ENCODE data around the gene CA10. TPM values are rescaled to one million over a fixed set of nuclear protein-coding genes. Genes with fewer than 3 reads are reported as not detected.

Gene CA10
- total RNA-seq, 1 experiment from 2014 or later = not detected

DNA sequence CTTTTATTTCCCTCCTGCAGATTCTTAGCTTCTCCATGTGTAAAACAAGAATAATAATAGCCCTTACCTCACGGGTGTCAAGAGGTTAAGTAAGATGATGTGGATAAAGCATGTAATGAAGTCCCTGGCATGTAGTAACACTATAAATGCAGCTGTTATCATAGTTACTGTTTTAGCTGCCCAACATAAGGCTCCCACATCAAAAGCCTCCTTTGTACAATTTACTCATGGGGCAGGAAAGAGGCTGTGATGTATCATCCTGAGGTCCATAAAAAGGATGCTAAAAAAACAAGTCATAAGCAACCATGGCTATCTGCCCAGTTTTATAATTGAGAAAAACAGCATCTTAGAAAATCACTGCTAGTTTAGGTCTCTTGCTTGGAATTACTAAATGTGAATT is 339.7 kb downstream of the CA10 start:
- H3K36me3 Mint-ChIP-seq (ENCODE audit: insufficient read depth, unreplicated experiment) = no peaks in the 10 kb centered on the region
- TF ChIP-seq, protein P1, sequence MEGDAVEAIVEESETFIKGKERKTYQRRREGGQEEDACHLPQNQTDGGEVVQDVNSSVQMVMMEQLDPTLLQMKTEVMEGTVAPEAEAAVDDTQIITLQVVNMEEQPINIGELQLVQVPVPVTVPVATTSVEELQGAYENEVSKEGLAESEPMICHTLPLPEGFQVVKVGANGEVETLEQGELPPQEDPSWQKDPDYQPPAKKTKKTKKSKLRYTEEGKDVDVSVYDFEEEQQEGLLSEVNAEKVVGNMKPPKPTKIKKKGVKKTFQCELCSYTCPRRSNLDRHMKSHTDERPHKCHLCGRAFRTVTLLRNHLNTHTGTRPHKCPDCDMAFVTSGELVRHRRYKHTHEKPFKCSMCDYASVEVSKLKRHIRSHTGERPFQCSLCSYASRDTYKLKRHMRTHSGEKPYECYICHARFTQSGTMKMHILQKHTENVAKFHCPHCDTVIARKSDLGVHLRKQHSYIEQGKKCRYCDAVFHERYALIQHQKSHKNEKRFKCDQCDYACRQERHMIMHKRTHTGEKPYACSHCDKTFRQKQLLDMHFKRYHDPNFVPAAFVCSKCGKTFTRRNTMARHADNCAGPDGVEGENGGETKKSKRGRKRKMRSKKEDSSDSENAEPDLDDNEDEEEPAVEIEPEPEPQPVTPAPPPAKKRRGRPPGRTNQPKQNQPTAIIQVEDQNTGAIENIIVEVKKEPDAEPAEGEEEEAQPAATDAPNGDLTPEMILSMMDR (IDR thresholded peaks at IDR 0.05; ENCODE audit: insufficient read depth in 1 of 2, low read depth in 1 of 2, low read length in 1 of 2, severe bottlenecking in 1 of 2, unreplicated experiment in 1 of 2) = no peak
- Histone ChIP-seq H3K27me3 (replicated peaks; ENCODE audit: control insufficient read depth, insufficient read depth, low read length) (peaks cover 1% of the 10 kb centered on the region; the same call in 1 of the 2 replicates), H3K36me3 (ENCODE audit: control insufficient read depth, insufficient read depth, low read length) (no peaks in the 10 kb centered on the region), H3K4me1 (no peaks in the 10 kb centered on the region), H3K9me3 (no peaks in the 10 kb centered on the region), H3K4me3 (ENCODE audit: low read depth, low read length) (no peak overlapping the region)
- POLR2A ChIA-PET = no interaction called here
- BruUV-seq (replicated peaks) = no TSS peak
- CTCF ChIA-PET = no interaction called here
- H3K27me3 Mint-ChIP-seq (ENCODE audit: insufficient read depth, unreplicated experiment) = peaks cover 16% of the 10 kb centered on the region
- no peak overlapping the region for H3K4me3 Mint-ChIP-seq (ENCODE audit: unreplicated experiment)
- DNase-seq = no peak
- intact Hi-C loops (cut with micrococcal nuclease; ENCODE audit: unreplicated experiment) = no loop called here
- H3K27ac Mint-ChIP-seq (ENCODE audit: unreplicated experiment) = no peak overlapping the region
- H3K4me1 Mint-ChIP-seq (ENCODE audit: low read depth, unreplicated experiment) = no peaks in the 10 kb centered on the region
- no peaks in the 10 kb centered on the region for H3K9me3 Mint-ChIP-seq (ENCODE audit: unreplicated experiment)

DNA sequence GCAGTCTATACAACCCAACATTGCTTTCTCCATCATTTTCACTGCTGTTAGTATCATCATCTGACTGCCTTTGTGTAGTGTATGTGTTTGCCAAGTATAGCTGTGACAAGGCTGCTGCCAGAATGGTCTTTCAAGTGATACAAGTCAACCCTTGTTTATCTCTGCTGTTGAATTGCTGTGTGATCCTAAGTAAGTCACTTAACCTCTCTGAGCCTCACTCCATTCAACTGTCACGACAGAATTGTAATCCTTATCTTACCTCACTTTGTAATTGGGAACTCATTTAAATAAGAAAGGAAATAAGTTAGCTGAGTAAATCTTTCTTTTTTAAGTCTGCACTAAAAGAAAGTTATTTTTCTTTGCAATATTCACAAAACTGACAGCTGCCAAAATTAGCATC is 340.6 kb downstream of the CA10 start:
- no peak overlapping the region for H3K4me3 ChIP-seq (ENCODE audit: low read depth, low read length)
- TF ChIP-seq, protein P1 (IDR thresholded peaks at IDR 0.05; ENCODE audit: insufficient read depth in 1 of 2, low read depth in 1 of 2, low read length in 1 of 2, severe bottlenecking in 1 of 2, unreplicated experiment in 1 of 2) = no peak
- H3K4me1 ChIP-seq = no peaks in the 10 kb centered on the region
- H3K27me3 ChIP-seq (replicated peaks; ENCODE audit: control insufficient read depth, insufficient read depth, low read length) = peaks cover 1% of the 10 kb centered on the region; the same call in 1 of the 2 replicates
- POLR2A ChIA-PET = no interaction called here
- Mint-ChIP-seq H3K36me3 (ENCODE audit: insufficient read depth, unreplicated experiment) (no peaks in the 10 kb centered on the region), H3K4me3 (ENCODE audit: unreplicated experiment) (no peak overlapping the region), H3K27ac (ENCODE audit: unreplicated experiment) (no peak overlapping the region), H3K9me3 (ENCODE audit: unreplicated experiment) (no peaks in the 10 kb centered on the region), H3K27me3 (ENCODE audit: insufficient read depth, unreplicated experiment) (peaks cover 15% of the 10 kb centered on the region), H3K4me1 (ENCODE audit: low read depth, unreplicated experiment) (no peaks in the 10 kb centered on the region)
- H3K9me3 ChIP-seq = no peaks in the 10 kb centered on the region
- no peaks in the 10 kb centered on the region for H3K36me3 ChIP-seq (ENCODE audit: control insufficient read depth, insufficient read depth, low read length)
- BruUV-seq (replicated peaks) = no TSS peak
- CTCF ChIA-PET = no interaction called here
- DNase-seq = no peak
- intact Hi-C loops (cut with micrococcal nuclease; ENCODE audit: unreplicated experiment) = no loop called here

- Histone ChIP-seq H3K9me3 (no peaks in the 10 kb centered on the region), H3K27me3 (replicated peaks; ENCODE audit: control insufficient read depth, insufficient read depth, low read length) (peaks cover 1% of the 10 kb centered on the region; the same call in 1 of the 2 replicates), H3K4me3 (ENCODE audit: low read depth, low read length) (no peak overlapping the region), H3K36me3 (ENCODE audit: control insufficient read depth, insufficient read depth, low read length) (no peaks in the 10 kb centered on the region), H3K4me1 (no peaks in the 10 kb centered on the region)
- DNase-seq = no peak
- TF ChIP-seq, protein P1 (IDR thresholded peaks at IDR 0.05; ENCODE audit: insufficient read depth in 1 of 2, low read depth in 1 of 2, low read length in 1 of 2, severe bottlenecking in 1 of 2, unreplicated experiment in 1 of 2) = no peak
- Mint-ChIP-seq H3K27ac (ENCODE audit: unreplicated experiment) (no peak overlapping the region), H3K4me1 (ENCODE audit: low read depth, unreplicated experiment) (no peaks in the 10 kb centered on the region), H3K9me3 (ENCODE audit: unreplicated experiment) (no peaks in the 10 kb centered on the region), H3K27me3 (ENCODE audit: insufficient read depth, unreplicated experiment) (peaks cover 11% of the 10 kb centered on the region), H3K4me3 (ENCODE audit: unreplicated experiment) (no peak overlapping the region), H3K36me3 (ENCODE audit: insufficient read depth, unreplicated experiment) (no peaks in the 10 kb centered on the region)
- ChIA-PET CTCF (no interaction called here), POLR2A (no interaction called here)
- BruUV-seq (replicated peaks) = no TSS peak
- intact Hi-C loops (cut with micrococcal nuclease; ENCODE audit: unreplicated experiment) = no loop called here
Observed at GRCh38 chr17:51817117-51817516, 341.4 kb downstream of the CA10 start.

Data from Caco-2 (cell line).